Uterus (tissue), 2 donors: ENCODE data around the gene TRMT2A.

Experiments
- CTCF ChIP-seq, 4 experiments: fragments of 200-600 bp in 2 of 4; fragments of 450-650 bp in 2 of 4; sonication (generic) in 2 of 4; IDR thresholded peaks; one replicate each; pipeline ENCODE4 v1.5.1; 2016 to 2019; ENCODE audit warnings: antibody characterized with exemption in 4 of 4, mild to moderate bottlenecking in 2 of 4, moderate library complexity in 1 of 4
- POLR2A ChIP-seq, 2 donors: fragments of 450-650 bp; IDR thresholded peaks; one replicate each; pipeline ENCODE4 v1.6.1; 2016; ENCODE audit warnings: antibody characterized with exemption in 2 of 2, mild to moderate bottlenecking in 1 of 2, moderate library complexity in 1 of 2

GRCh38 chr22:20130731-20131596 is 13.9 kb upstream of the TRMT2A start:
- TF ChIP-seq CTCF (IDR thresholded peaks at IDR 0.05) (no peak), POLR2A (IDR thresholded peaks at IDR 0.05) (peak in 1 of 2 donors; percentile 13)
